GM21786 (cell line): Measurements from ENCODE around the gene MYO1B.

Experiments used
- ATAC-seq: cut with Tn5 transposase; IDR thresholded peaks from one replicate; pipeline ENCODE4 v1.9.1; 2021; ENCODE audit not compliant: unreplicated experiment

Gene MYO1B

DNA sequence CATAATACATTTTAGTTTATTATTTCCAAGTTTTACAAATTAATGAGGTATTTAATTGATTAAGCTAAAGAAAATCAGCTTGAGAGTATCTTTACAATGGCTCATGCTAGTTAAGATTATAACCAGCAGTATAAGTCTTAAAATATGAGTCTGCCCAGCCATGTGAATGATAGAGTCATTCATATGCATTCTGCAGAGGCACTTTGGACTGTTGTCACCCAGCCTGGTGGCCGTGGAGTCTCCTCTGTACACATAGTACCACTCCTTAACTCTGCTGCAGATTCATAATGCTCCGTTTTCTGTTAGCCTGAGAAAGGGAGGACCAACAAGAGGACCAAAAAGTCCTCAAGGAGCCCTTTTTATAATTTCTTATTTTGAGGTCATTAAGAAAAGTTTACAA, 148.8 kb downstream of the MYO1B start:
- no peak for ATAC-seq

DNA sequence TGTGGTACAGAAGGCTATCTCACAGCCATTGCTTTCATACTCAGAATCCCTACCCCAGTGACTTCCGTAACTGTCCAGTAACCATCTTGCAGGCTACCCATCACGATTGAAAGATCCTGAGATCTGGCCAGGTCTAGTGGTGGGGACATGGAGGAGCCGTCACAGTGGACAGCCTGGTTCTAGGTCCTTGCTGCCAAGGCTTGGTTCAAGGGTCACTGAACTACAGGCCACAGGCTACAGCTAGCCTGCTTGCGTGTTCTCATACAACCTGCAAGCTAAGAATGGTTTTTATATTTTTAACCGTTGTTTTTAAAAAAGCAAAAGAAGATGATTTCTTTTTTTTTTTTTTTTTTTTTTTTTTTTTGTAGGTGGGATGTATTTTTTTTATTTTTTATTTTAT, 151.6 kb downstream of the MYO1B start:
- ATAC-seq = no peak

DNA sequence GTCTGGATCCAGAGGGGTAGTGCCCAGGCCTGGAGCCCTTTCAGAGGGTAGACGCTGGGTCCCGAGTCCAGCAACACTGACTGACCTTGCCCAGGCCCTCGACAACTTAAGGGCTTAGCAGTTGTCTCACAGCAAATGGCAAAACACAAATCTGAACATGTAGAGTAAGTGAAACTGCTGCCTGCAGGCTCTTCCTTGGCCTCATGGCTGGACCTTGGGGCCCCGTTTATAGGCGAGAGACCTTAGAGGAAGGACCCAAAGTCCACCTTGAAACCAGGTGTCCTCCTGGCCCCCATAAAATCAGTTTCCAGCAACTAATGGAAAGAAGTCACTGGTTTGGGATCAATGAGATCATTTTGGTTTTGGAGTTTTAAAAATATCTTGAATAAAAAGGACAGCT, 154.4 kb downstream of the MYO1B start:
- no peak for ATAC-seq

DNA sequence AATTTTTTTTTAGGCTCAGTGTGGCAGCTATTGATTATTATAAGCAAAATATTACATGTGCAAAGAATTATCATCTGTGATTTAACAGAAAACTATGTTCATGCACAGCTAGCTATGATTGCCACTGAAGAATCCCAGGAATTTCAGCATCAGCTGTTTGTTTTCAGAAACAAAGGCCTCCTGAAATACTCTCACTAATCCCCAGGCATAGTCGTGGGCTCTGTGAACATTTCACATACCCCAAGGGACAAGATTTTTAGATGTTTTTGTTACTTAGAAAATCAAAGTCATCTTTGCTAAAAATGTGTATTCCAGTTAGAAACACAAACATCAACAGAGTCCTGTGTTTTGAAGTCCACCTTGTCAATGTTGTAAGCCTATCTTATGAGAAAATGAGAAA, 156.1 kb downstream of the MYO1B start:
- ATAC-seq = no peak

DNA sequence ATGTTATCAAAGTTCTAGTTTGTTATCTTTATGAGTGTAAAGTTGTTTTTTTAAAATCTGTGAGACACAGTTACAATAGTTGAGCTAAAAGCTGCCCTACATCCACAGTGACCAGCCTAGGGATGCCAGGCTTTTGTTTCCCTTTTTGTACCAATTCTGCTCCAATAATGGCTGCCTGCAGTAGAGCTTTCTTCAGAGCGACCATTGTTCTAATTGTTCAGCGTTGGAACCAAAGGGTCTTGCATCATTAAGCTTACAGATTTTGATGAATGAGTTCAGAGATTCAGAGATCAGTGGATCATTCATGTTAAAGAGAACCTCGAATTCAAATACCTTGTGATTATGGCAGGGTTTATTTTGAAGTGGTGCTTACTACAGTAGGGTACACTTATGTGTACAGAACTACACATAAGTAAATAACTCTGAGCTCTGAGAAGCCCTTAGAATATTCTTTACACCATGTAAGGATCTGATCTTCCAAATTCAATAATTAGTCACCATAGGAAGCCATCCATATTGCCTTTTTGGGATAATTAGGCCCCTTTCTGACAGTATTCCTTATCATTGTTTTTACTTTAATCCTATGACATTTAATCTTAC, 157.9 kb downstream of the MYO1B start:
- ATAC-seq = no peak

DNA sequence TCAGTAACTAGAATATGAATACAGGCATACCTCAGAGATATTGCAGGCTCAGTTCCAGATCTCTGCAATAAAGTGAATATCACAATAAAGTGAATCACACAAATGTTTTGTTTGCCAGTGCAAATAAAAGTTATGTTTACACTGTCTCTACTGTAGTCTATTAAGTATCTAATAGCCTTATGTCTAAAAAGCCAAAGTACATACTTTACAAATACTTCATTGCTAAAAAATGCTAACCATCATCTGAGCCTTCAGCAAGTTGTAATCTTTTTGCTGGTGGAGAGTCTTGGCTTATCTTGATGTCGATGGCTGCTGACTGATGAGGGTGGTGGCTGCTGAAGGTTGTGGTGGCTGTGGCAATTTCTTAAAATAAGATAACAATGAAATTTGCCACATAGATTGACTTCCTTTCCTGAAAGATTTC, 159.4 kb downstream of the MYO1B start:
- ATAC-seq = no peak

DNA sequence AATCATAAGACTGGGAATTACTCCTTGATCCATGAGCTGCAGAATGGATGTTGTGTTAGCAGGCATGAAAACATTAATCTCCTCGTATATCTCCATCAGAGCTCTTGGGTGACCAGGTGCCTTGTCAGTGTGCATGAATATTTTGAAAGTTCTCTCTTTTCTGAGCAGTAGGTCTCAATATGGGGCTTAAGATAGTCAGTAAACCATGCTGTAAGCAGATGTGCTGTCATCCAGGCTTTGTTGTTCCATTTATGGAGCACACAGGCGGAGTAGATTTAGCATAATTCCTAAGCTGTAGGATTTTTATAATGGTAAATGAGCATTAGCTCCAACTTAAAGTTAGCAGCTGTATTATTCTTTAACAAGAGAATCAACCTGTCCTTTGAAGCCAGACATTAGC, 160.3 kb downstream of the MYO1B start:
- no peak for ATAC-seq

DNA sequence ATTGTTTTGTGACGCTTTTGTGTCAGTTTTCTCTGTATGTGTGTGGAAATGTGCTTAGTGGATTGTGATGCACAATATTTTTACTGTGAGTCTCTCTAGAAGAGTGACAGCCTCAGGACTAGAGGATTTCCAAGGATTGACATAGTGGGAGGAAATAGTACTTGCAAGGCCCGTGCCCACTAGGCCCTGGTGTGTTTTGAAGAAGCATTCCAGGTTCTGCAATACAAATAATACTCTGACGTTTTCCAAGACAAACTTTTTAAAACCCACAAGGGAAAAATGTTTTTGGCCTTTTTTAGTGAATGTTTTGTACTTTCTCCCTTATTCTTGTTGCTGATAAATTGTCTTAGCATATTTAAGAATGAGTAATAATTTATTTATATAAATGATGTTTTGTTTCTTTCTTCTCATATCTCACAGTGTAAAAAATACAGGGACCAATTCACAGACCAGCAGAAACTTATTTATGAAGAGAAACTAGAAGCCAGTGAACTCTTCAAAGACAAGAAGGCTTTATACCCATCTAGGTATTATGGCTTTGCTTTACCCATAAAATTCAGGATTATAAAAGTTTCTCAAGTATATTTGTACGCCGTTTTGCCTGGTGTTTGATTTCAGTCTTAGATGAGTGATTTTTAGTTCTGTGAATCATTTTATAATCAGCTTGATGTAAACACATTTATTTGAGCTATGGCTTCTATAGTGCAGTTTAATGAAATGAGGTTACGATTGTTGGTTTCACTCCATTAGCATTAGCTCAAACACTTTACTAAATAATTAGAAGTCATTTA, 165.6 kb downstream of the MYO1B start:
- ATAC-seq = no peak

DNA sequence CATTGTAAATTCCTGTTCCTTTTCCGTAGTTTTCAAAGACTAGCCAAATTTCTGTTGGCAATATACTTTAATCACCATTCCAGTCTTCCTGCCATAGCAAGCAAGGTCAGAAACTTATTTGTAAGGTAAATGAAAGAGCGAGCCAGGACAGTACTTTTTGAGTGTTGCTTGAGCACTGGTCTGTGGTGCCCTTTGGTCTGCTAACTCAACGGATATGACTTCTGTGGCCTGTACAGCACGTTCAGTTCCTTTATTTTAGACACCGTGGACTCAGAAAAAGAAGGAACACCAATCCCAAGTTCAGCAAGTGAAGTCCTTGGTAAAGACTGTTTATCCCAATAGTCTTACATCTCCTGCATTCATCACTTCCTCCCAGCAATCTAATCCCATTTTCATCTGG, 166.3 kb downstream of the MYO1B start:
- no peak for ATAC-seq

DNA sequence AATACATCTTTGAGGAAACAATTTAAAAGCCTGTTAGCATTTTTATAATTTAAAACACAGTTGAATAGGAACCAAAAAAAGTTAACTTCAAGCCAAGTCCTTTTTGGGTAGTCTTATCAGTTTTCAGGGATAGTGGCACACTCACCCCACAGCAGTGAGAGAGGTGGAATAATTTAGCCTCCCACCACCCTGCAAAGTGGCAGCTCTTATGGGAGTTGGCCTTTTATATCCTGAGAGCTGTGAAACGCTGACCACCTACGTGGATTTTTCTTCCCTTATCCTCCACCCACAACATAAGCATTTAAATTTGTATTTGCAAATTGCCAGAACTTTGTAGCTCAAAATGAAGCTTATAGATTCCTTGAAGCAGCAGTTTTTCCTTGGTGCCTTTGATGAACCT, 167.1 kb downstream of the MYO1B start:
- ATAC-seq = no peak

DNA sequence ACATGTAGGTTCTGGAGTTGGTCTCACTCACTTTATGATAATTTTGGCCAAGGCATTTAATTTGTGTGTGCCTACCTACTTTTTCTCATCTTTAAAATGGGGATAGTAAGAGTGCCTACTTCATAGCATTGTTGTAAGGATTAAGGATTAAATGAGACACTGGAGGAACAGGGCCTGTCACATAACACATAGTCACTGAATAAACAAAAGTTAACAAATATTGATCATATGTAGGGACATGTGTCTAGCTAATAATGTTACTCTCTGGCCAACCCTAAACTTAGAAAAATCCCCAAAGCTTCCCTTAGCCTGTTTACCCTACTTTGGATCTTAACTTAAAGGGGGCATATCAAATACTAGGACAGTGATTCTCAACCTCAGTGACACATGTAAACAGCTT, 169.9 kb downstream of the MYO1B start:
- ATAC-seq = no peak

DNA sequence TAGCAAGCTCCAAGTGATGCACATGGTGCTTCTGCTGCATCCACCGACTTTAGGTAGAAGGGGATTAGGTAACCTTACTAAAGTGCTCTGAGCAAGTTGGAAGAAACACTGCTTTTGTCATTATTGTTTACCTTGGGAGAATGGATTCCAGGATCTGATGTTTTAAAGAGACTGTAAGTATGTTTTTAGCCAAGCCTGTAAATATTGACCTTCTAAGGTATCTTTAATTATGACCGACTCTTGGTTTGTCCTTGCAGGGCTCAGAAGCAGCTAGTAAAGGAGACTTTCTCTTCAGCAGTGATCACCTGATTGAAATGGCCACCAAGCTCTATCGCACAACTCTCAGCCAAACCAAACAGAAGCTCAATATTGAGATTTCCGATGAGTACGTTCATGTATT, 170.7 kb downstream of the MYO1B start:
- no peak for ATAC-seq

DNA sequence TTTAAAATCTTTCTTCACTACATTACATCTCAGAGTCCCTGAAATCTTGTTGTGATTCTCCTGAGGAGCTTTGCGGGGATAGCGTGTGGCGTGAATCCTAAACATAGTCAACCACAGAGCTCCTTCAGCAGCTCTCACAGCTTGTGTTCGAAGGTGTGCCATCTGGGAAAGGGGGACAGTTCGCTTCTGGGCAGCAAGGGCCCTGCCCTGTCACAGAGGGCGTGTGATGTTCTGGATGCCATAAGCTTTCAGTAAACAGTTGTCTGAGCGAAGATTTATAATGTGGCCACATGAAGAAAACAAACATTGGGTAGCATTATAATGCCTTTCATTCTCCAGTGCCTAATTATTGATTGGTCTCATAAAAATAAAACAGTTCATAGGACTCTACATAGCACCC, 172.5 kb downstream of the MYO1B start:
- no peak for ATAC-seq

DNA sequence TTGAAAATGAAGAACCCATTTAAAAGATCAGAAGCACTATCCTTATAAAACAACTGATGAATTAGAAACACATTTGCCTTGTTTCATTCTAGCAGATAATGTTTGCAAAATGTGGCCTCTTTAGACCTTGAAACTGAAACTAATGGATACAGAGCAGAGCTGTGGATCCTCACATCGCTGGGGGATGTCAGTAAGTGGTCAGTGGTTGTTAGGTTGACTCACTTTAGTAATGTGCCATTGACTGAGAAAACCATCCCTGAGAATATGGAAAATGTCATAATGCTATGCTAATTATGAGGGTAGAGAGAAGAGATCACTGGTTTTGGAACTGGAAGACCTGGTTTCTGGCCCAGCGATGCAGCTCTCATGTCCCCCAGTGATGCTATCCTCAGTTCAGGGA, 176.7 kb downstream of the MYO1B start:
- no peak for ATAC-seq

DNA sequence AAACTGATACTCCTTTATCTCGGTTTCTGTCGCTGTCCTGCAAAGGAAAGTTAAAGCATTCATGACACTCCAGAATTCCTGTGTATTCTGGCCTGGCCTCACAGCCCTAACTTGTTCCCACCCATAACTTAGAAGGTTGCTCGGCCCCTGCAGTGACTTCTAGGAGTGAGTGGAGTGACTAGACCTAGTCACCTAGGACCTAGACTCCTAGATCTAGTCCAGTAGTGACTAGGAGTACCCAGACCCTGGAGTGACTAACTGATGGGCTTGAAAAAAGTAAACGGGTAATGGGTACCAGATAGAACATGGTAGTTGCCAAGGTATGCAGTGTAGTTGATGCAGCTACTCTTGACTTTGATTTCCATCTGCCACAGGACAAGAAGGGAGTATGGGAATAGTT, 181.8 kb downstream of the MYO1B start:
- ATAC-seq = no peak

DNA sequence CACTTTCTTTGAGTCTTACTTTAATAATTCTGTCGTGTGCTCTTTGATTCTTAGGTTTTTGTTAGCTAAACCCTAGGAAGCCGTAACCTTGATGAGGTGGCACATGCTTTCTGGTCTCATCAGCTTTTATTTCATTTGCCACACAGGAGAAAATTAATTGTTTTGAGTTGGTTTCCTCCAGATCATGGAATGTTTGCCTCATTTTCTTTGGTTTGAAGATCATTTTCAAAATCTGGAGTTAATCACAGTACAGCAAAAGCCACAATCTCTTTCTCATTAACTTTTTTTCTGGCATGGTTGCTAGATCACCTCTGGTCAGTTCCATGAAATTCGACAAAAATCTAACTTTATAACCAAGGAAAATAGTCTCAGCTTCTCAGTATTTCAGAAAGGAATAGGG, 182.9 kb downstream of the MYO1B start:
- ATAC-seq = no peak

DNA sequence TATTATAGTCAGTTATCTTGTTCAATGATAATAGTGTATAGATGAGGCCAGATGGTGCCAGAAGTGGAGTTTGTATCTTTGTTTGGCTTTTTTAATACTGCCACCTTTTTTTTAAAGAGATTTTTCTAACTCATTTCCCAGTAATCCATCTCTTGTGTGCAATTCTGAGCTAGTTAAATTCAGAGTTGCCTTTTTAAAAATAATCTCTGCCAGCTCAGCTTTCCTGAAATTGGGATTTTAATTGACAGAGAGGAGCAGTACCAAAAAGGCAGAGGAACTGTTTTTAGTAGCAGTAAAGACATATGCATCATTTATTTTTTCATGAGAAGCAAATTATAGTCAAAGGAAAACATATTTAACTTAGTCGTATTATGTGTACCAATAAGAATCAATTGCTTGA, 185.3 kb downstream of the MYO1B start:
- ATAC-seq = no peak

DNA sequence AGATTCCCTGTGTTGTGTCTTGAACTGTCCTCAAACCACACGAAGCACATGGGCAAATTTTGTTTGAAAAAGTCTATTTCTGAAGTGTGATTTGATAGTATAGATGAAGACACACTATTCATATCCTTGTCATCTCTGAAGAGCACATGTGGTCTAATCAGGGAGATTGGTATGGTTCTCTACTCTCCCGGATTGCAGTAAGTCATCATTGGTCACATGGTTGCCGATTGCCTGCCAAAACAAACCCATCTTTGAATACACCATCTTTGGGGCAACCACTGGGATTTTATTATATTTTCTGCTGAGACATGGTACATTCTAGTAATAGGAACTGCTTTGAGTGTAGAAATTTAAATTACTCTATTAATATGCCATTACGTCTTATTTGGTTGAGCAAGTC, 186.9 kb downstream of the MYO1B start:
- ATAC-seq = no peak

DNA sequence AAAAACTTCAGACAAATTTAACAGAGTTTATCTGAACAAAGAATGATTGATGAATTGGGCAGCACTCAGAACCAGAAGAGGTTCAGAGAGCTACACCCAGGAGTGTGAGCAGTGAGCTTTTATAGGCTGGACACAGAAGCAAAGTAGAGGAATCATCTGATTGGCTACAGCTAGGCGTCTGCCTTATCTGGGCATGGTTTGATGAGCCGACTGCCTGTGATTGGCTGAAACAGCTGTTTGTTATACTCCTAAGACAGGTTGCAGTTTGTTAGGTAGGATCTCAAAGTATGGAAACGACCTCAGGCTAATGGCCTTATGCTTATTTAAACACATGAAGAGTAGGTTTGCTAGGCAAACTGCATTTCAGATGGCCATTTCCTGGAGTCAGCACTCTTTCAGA, 188.9 kb downstream of the MYO1B start:
- no peak for ATAC-seq

DNA sequence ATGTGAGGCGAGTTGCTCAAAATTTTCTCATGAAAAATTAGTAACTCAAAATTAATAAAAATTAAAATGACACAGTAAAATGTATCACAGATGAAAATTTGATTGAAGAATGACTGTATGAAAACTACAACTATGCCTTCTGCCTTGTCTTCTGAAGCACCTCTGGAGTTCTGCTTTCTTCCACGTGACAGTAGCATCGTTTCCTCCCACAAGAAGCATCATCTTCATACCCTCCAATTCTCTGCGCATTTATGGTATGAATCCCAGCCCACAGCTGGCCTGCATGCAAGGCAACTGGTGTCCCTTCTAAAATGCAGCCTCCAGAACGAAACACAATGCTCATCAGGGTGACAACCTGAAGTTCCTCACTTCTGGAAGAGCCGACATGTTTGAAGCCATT, 189.9 kb downstream of the MYO1B start:
- ATAC-seq = no peak

DNA sequence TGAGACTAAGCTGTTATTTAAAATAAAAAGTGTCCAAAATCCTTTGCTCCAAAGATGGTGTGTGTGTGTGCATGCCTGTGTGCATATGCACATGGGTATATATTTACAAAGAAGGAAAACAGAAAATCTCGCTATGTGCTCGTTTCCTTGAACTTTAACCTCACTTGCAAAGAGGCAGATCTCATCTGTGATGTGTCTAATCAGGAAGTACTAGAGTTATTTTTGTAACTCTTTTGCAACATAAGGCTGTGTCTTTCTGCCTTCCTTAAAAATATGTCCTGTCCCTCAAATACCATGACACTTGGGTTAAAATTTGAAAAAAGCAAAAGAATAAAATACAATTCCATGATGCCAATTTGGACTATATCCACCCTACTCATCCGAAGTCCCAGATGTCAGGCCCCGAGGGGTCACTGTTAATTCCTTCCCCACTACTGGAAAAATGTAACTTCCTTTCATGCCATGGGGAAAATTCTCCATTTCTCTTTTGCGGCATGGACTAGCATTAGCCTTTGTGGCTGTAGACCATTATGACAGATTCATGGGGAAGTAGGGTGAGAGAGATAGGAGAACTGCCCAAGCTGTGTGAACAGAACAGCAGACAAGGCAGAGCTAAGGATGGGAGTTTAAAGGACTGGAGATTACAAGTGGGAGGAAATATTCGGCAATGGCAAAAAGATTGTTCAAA, 191.3 kb downstream of the MYO1B start:
- ATAC-seq = no peak

DNA sequence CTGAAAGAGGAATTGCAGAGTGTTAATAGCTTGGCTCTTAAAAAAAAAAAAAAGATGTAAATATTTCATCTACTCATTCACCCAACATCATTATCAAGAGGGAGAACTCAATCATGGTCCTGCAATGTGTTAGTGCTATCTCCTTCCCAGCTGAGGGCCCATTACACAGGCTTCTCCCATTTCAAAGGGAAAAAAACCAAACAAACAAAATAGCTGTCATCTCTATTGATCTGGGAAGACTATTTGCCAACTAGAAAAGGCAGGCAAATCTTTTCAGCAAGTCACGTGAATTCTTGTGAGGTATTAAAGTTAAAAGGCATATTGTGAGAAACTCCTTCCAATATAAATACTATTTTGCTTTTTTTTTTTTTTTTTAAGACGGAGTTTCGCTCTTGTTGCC, 194.3 kb downstream of the MYO1B start:
- ATAC-seq = no peak
